OCI-LY1 (cell line): ENCODE results near the gene IFI30.

Source experiments
- CTCF ChIP-seq: fragments of 200-600 bp; sonication (generic), shearing (Covaris generic); IDR thresholded peaks from 2 replicates; pipeline ENCODE4 v1.5.1; 2017; ENCODE audit warnings: mild to moderate bottlenecking, antibody characterized with exemption, low read length, moderate library complexity, mixed read lengths
- EZH2 ChIP-seq: fragments of 200-600 bp; sonication (generic), shearing (Covaris generic); IDR thresholded peaks from 2 replicates; pipeline ENCODE4 v1.8.0; 2017; ENCODE audit warnings: borderline replicate concordance, mixed run types, mild to moderate bottlenecking, antibody characterized with exemption, low read length, moderate library complexity, mixed read lengths

DNA sequence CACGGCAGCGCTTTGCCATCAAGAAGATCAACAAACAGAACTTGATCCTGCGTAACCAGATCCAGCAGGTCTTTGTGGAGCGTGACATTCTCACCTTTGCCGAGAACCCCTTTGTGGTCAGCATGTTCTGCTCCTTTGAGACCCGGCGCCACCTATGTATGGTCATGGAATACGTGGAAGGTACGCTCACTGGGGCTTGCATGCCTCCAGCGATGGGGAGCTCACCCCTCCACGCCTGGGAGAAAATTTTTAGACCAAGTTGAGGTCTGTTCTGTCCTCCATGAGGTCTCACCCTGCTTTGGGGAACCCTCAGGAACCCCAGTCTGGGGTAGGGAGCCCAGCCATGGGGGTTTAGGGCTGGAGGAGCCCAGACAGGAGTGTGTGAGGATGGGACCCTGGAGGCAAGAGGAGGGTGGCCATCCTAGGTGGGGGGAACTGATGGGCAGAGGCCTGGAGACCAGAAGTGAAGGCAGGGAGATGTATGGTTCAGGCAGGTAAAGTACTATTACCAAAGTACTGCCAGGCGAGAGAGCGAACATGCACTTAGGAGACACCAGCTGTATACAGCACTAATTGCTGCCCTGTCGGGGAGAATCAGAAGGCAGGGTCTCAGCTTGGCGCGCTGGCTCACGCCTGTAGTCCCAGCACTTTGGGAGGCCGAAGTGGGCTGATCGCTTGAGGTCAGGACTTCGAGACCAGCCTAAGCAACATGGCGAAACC, 42.9 kb upstream of the IFI30 start:
- no peak for TF ChIP-seq CTCF
- no peak for TF ChIP-seq EZH2
